ENCODE results near the gene ERI3.

Gene ERI3

GRCh38 chr1:44336668-44337067, 18.4 kb downstream of the ERI3 start:
- Histone ChIP-seq H3K4me1 (ENCODE audit: control insufficient read depth in 1 of 2, insufficient read depth in 1 of 2, low read depth in 1 of 2, low read length in 1 of 2) (peaks cover 0 to 4% of the 10 kb centered on the region in 2 experiments), H3K4me3 (ENCODE audit: low read depth in 1 of 2, low read length in 1 of 2) (no peak overlapping the region), H3K36me3 (peaks cover 18% of the 10 kb centered on the region), H3K27ac (no peak overlapping the region), H3K27me3 (no peaks in the 10 kb centered on the region), H3K9me3 (no peaks in the 10 kb centered on the region)
- TF ChIP-seq CTCF (IDR thresholded peaks at IDR 0.05) = no peak

GRCh38 chr1:44334968-44335367, 20.1 kb downstream of the ERI3 start:
- peaks cover 18% of the 10 kb centered on the region for H3K36me3 ChIP-seq

GRCh38 chr1:44333376-44333775, 21.7 kb downstream of the ERI3 start:
- H3K27ac ChIP-seq = no peak overlapping the region
- no peak for TF ChIP-seq CTCF (IDR thresholded peaks at IDR 0.05)
- H3K4me1 ChIP-seq (ENCODE audit: control insufficient read depth in 1 of 2, insufficient read depth in 1 of 2, low read depth in 1 of 2, low read length in 1 of 2) = peaks cover 0 to 4% of the 10 kb centered on the region in 2 experiments
- H3K4me3 ChIP-seq (ENCODE audit: low read depth in 1 of 2, low read length in 1 of 2) = no peak overlapping the region
- no peaks in the 10 kb centered on the region for H3K9me3 ChIP-seq
- H3K36me3 ChIP-seq = peaks cover 17% of the 10 kb centered on the region
- H3K27me3 ChIP-seq = no peaks in the 10 kb centered on the region

More at GRCh38 chr1:44334968-44335367, 20.1 kb downstream of the ERI3 start:
- Histone ChIP-seq H3K4me1 (ENCODE audit: control insufficient read depth in 1 of 2, insufficient read depth in 1 of 2, low read depth in 1 of 2, low read length in 1 of 2) (peaks cover 0 to 4% of the 10 kb centered on the region in 2 experiments), H3K27me3 (no peaks in the 10 kb centered on the region), H3K9me3 (no peaks in the 10 kb centered on the region), H3K4me3 (ENCODE audit: low read depth in 1 of 2, low read length in 1 of 2) (no peak overlapping the region), H3K27ac (no peak overlapping the region)
- TF ChIP-seq CTCF (IDR thresholded peaks at IDR 0.05) = no peak

- no peak overlapping the region for H3K27ac ChIP-seq
- no peak for TF ChIP-seq CTCF (IDR thresholded peaks at IDR 0.05)
- H3K4me3 ChIP-seq (ENCODE audit: low read depth in 1 of 2, low read length in 1 of 2) = no peak overlapping the region
- H3K36me3 ChIP-seq = peaks cover 11% of the 10 kb centered on the region
- H3K27me3 ChIP-seq = no peaks in the 10 kb centered on the region
- H3K9me3 ChIP-seq = no peaks in the 10 kb centered on the region
- H3K4me1 ChIP-seq (ENCODE audit: control insufficient read depth in 1 of 2, insufficient read depth in 1 of 2, low read depth in 1 of 2, low read length in 1 of 2) = peaks cover 0 to 4% of the 10 kb centered on the region in 2 experiments
Measured at GRCh38 chr1:44332505-44332904, 22.6 kb downstream of the ERI3 start.

GRCh38 chr1:44330935-44331334, 24.1 kb downstream of the ERI3 start:
- H3K4me3 ChIP-seq (ENCODE audit: low read depth in 1 of 2, low read length in 1 of 2) = no peak overlapping the region
- no peak for TF ChIP-seq CTCF (IDR thresholded peaks at IDR 0.05)
- no peaks in the 10 kb centered on the region for H3K9me3 ChIP-seq
- H3K4me1 ChIP-seq (ENCODE audit: control insufficient read depth in 1 of 2, insufficient read depth in 1 of 2, low read depth in 1 of 2, low read length in 1 of 2) = peaks cover 0 to 4% of the 10 kb centered on the region in 2 experiments
- H3K36me3 ChIP-seq = peaks cover 2% of the 10 kb centered on the region
- H3K27ac ChIP-seq = no peak overlapping the region
- no peaks in the 10 kb centered on the region for H3K27me3 ChIP-seq
